PFSK-1 (cell line): ENCODE results near the gene PPFIA4.

Source experiments
- FOXP2 ChIP-seq: optimal IDR thresholded peaks from 2 replicates; pipeline ENCODE3; 2011; ENCODE audit warnings: borderline replicate concordance, control low read depth, inconsistent platforms; ENCODE audit not compliant: insufficient read depth; ENCODE audit errors: extremely low read length, extremely low read depth
- POLR2AphosphoS5 ChIP-seq: IDR thresholded peaks from 2 replicates; pipeline ENCODE4 v1.6.1; 2012; ENCODE audit warnings: low read depth, mild to moderate bottlenecking, control low read depth, low read length, moderate library complexity
- SIN3A ChIP-seq: IDR thresholded peaks from 2 replicates; pipeline ENCODE4 v1.6.1; 2012; ENCODE audit warnings: mild to moderate bottlenecking, low read length, moderate library complexity, borderline replicate concordance; ENCODE audit not compliant: insufficient read depth
- TAF1 ChIP-seq: IDR thresholded peaks from 2 replicates; pipeline ENCODE4 v1.6.1; 2012; ENCODE audit warnings: low read length, control low read depth, borderline replicate concordance; ENCODE audit not compliant: insufficient read depth
- TF ChIP-seq, protein P1 (sequence below), 2 experiments: IDR thresholded peaks; 2 replicates each; pipeline versions ENCODE4 v1.6.1 to v1.8.0; 2011 to 2012; ENCODE audit warnings: low read depth in 2 of 2, low read length in 2 of 2, control low read depth in 1 of 2, inconsistent platforms in 1 of 2, mild to moderate bottlenecking in 1 of 2, moderate library complexity in 1 of 2; ENCODE audit not compliant: insufficient read depth in 1 of 2

DNA sequence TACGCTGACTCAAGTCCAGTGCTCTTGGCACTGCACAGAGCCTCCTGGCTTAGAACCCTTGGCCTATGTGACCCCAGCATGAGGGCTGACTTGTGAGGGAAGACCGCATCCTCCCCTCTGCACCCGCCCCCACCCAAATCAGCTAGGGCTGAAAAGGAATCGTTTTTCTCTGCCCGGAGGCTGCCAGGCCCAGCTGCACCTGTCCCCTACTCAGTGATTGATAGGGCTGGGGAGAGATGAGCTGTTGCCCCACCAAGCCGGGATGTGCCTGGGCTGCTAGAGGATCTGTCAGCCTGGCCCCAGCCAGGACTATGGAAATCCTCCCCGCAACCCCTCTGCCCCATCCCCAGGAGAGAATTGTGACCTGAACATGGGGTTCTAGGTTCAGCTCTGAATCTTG lies 38.9 kb downstream of the PPFIA4 start:
- TF ChIP-seq POLR2AphosphoS5 (no peak), TAF1 (no peak), FOXP2 (no peak), SIN3A (no peak)
- TF ChIP-seq, protein P1, sequence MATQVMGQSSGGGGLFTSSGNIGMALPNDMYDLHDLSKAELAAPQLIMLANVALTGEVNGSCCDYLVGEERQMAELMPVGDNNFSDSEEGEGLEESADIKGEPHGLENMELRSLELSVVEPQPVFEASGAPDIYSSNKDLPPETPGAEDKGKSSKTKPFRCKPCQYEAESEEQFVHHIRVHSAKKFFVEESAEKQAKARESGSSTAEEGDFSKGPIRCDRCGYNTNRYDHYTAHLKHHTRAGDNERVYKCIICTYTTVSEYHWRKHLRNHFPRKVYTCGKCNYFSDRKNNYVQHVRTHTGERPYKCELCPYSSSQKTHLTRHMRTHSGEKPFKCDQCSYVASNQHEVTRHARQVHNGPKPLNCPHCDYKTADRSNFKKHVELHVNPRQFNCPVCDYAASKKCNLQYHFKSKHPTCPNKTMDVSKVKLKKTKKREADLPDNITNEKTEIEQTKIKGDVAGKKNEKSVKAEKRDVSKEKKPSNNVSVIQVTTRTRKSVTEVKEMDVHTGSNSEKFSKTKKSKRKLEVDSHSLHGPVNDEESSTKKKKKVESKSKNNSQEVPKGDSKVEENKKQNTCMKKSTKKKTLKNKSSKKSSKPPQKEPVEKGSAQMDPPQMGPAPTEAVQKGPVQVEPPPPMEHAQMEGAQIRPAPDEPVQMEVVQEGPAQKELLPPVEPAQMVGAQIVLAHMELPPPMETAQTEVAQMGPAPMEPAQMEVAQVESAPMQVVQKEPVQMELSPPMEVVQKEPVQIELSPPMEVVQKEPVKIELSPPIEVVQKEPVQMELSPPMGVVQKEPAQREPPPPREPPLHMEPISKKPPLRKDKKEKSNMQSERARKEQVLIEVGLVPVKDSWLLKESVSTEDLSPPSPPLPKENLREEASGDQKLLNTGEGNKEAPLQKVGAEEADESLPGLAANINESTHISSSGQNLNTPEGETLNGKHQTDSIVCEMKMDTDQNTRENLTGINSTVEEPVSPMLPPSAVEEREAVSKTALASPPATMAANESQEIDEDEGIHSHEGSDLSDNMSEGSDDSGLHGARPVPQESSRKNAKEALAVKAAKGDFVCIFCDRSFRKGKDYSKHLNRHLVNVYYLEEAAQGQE (IDR thresholded peaks at IDR 0.05; ENCODE audit: insufficient read depth in 1 of 2, low read depth in 2 of 2, low read length in 2 of 2): no peak
